Breast epithelium (tissue), 4 donors: ENCODE measurements around the gene PALM3. TPM values are rescaled to one million over a fixed set of nuclear protein-coding genes. Genes with fewer than 3 reads are reported as not detected.
"Not testable (repeated sequence)": the region's sequence is repeated elsewhere in the genome, so short reads cannot be mapped to it uniquely, and the experiment has no call there.

Experiments
- DNase-seq, 2 donors: peaks; one replicate each; pipeline ENCODE4 v3.0.0-alpha.2; 2019; ENCODE audit warnings: low spot score in 2 of 2
- H3K27ac ChIP-seq, 2 donors: fragments of 200-600 bp; sonication (generic) in 1 of 2; one replicate each; pipeline ENCODE4 v1.5.1; 2016 to 2019; ENCODE audit warnings: mild to moderate bottlenecking in 1 of 2
- H3K27me3 ChIP-seq, 2 donors: fragments of 200-600 bp; sonication (generic) in 1 of 2; one replicate each; pipeline versions ENCODE4 v1.5.1 to v1.6.0; 2017 to 2019; ENCODE audit warnings: control low read depth in 1 of 2, mild to moderate bottlenecking in 1 of 2
- H3K36me3 ChIP-seq: fragments of 200-600 bp; one replicate; pipeline ENCODE4 v1.5.1; 2019
- H3K4me1 ChIP-seq, 2 donors: fragments of 200-600 bp; sonication (generic); one replicate each; pipeline ENCODE4 v1.5.1; 2016 to 2019; ENCODE audit warnings: control low read depth in 1 of 2
- H3K4me3 ChIP-seq, 3 donors: fragments of 200-600 bp; sonication (generic); 1 replicate in 2 of 3; 2 replicates in 1 of 3; pipeline ENCODE4 v1.5.1; 2016 to 2019; ENCODE audit warnings: mild to moderate bottlenecking in 3 of 3, moderate library complexity in 2 of 3
- H3K9me3 ChIP-seq, 2 donors: fragments of 200-600 bp; sonication (generic) in 1 of 2; one replicate each; pipeline ENCODE4 v1.5.1; 2016 to 2019; ENCODE audit warnings: control low read depth in 1 of 2
- POLR2A ChIP-seq: fragments of 450-650 bp; IDR thresholded peaks from one replicate; pipeline ENCODE4 v1.6.1; 2016; ENCODE audit warnings: antibody characterized with exemption, mild to moderate bottlenecking, moderate library complexity
- POLR2AphosphoS5 ChIP-seq, 3 donors: sonication (generic); formaldehyde crosslinking; IDR thresholded peaks; one replicate each; pipeline ENCODE4 v1.6.1; 2017; ENCODE audit warnings: antibody characterized with exemption in 3 of 3
- intact Hi-C: fragments of 100-400 bp; cut with DNase I; formaldehyde crosslinking; loops from one replicate; pipeline ENCODE4 v1.15.1; 2023; ENCODE audit warnings: low total_unique reads
- total RNA-seq, 3 donors: library from RNA; depleted of rRNA; stranded (reverse); fragments of >200 nt; gene quantifications; one replicate each; pipeline ENCODE4 v1.1.0, GENCODE V29; 2016
- TF ChIP-seq, protein P1 (sequence below), 3 donors: fragments of 450-650 bp; IDR thresholded peaks; one replicate each; pipeline ENCODE4 v1.5.1; 2016 to 2017; ENCODE audit warnings: antibody characterized with exemption in 3 of 3, mild to moderate bottlenecking in 3 of 3, moderate library complexity in 3 of 3

Gene PALM3
- total RNA-seq, 3 donors from 2014 or later = 2.5 to 3.9 TPM; not detected in 1

DNA sequence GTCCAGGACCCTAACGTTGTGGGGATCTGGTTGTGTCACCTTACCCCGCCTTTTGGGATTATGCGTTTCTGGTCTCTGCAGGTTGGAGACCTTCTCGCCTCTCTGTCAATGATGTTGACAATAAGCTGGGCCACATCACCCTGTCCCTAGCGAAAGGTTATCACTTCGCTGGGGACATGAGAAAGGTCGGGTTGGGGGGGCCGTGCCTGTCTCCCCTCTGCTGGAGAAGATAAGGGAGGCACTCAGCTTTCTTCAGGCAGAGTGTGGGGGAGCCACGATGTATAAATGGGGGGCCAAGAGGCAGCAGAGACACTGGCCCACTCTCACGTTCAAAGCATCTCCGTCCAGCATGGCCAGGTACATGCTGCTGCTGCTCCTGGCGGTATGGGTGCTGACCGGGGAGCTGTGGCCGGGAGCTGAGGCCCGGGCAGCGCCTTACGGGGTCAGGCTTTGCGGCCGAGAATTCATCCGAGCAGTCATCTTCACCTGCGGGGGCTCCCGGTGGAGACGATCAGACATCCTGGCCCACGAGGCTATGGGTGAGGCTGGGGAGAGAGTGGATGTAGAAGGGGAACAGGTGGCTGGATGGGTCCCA, 33.9 kb downstream of the PALM3 start, which contains the start of gene RLN3:
TSS of gene RLN3 (plus strand) at position 293 of the 595 bp plus-strand sequence. CDS start at position 350, 57 bp downstream.
- Histone ChIP-seq H3K4me1 (peaks cover 0 to 4% of the 10 kb centered on the region in 2 donors), H3K27ac (no peak within 1 kb of the TSS), H3K36me3 (no peaks in the 10 kb centered on the region), H3K9me3 (no peaks in the 10 kb centered on the region), H3K27me3 (no peaks in the 10 kb centered on the region), H3K4me3 (no peak within 1 kb of the TSS)
- DNase-seq = no peak
- intact Hi-C loops = no loop called here
- no peak for TF ChIP-seq POLR2AphosphoS5 (IDR thresholded peaks at IDR 0.05)
- TF ChIP-seq, protein P1, sequence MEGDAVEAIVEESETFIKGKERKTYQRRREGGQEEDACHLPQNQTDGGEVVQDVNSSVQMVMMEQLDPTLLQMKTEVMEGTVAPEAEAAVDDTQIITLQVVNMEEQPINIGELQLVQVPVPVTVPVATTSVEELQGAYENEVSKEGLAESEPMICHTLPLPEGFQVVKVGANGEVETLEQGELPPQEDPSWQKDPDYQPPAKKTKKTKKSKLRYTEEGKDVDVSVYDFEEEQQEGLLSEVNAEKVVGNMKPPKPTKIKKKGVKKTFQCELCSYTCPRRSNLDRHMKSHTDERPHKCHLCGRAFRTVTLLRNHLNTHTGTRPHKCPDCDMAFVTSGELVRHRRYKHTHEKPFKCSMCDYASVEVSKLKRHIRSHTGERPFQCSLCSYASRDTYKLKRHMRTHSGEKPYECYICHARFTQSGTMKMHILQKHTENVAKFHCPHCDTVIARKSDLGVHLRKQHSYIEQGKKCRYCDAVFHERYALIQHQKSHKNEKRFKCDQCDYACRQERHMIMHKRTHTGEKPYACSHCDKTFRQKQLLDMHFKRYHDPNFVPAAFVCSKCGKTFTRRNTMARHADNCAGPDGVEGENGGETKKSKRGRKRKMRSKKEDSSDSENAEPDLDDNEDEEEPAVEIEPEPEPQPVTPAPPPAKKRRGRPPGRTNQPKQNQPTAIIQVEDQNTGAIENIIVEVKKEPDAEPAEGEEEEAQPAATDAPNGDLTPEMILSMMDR (IDR thresholded peaks at IDR 0.05) = no peak
- TF ChIP-seq POLR2A = no peak

DNA sequence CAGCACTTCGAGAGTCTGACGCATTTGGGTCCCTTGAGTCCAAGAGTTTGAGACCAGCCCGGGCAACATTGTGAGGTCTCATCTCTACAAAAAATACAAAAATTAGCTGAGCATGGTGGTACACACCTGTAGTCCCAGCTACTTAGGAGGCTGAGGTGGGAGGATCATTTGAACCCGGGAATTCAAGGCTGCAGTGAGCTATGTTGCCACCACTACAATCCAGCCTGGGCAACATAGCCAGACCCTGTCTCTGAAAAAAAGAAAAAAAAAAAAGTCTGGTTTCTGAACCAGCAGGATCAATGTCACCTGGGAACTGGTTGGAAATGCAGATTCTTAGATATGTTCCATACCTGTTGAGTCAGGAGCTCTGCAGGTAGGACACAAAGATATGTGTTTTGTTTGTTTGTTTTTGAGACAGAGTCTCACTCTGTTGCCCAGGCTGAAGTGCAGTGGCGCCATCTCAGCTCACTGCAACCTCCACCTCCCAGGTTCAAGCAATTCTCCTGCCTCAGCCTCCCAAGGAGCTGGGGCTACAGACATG, 35.2 kb downstream of the PALM3 start:
- H3K4me1 ChIP-seq, H3K27me3 ChIP-seq, H3K4me3 ChIP-seq, H3K36me3 ChIP-seq, intact Hi-C loops, DNase-seq, H3K9me3 ChIP-seq, H3K27ac ChIP-seq: not testable (repeated sequence)

DNA sequence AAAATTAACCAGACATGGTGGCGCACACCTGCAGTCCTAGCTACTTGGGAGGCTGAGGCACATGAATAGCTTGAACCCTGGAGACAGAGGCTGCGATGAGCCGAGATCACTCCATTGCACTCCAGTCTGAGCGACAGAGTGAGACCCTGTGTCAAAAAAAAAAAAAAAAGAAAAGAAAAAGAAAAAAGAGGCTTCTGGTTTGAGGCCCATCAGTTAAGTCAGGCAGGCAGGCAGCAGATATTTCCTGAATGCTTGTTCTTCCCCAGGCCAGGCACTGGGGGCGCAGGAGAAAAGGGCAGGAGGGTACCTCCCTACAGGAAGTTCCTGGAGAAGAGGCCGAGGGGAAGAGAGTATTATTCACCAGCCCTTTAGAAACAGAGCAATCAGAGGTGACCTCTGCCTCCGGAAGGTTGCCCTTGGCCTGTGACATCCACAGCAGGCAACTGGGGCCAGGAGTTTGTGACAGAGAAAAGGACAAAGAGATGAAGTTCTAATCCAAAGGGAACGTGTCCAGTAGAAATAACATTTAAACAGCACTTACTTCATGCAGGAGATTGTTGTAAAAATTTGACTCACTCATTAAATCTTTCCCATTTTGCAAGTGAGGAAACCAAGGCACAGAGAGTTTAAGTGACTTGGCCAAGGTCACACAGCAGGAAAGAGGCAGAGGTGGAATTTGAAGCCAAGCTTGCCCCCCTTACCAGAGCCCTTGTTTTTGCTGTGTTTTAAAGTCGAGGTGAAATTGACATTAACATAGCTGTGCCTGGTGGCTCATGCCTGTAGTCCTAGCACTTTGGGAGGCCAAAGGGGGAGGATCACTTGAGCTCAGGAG, 38.3 kb downstream of the PALM3 start:
- no peaks in the 10 kb centered on the region for H3K9me3 ChIP-seq
- peak overlapping the region; percentile 61 to 69 for H3K27ac ChIP-seq
- H3K4me1 ChIP-seq = no peaks in the 10 kb centered on the region
- H3K36me3 ChIP-seq = no peaks in the 10 kb centered on the region
- peak in 1 of 3 donors; percentile 13 for TF ChIP-seq POLR2AphosphoS5 (IDR thresholded peaks at IDR 0.05)
- TF ChIP-seq, protein P1 (IDR thresholded peaks at IDR 0.05) = peak; percentile 36 to 51 (median 37)
- TF ChIP-seq POLR2A = no peak
- no peak overlapping the region for H3K4me3 ChIP-seq
- no peak for DNase-seq
- H3K27me3 ChIP-seq = no peaks in the 10 kb centered on the region
- intact Hi-C loops = no loop called here

DNA sequence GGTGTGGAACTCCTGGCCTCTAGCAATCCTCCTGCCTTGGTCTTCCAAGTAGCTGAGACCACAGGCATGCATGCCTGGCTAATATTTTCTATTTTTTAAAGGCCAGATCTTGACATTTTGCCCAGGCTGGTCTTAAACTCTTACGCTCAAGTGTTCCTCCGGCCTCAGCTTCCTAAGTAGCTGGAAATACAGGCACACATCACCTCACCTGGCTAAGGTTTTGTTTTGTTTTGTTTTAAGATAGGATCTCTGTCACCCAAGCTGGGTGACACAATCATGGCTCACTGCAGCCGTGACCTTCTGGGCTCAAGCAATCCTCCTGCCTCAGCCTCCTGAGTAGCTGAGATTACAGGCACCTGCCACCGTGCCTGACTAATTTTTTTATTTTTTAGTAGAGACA, 39.4 kb downstream of the PALM3 start:
- intact Hi-C loops = no loop called here
- TF ChIP-seq POLR2A = no peak
- TF ChIP-seq, protein P1 (IDR thresholded peaks at IDR 0.05) = no peak
- no peak for TF ChIP-seq POLR2AphosphoS5 (IDR thresholded peaks at IDR 0.05)
- Histone ChIP-seq H3K36me3 (no peaks in the 10 kb centered on the region), H3K27me3 (no peaks in the 10 kb centered on the region), H3K9me3 (no peaks in the 10 kb centered on the region), H3K4me3 (no peak overlapping the region), H3K27ac (peak overlapping the region; percentile 48 to 61), H3K4me1 (no peaks in the 10 kb centered on the region)
- DNase-seq = peak in 1 of 2 donors; percentile 39

DNA sequence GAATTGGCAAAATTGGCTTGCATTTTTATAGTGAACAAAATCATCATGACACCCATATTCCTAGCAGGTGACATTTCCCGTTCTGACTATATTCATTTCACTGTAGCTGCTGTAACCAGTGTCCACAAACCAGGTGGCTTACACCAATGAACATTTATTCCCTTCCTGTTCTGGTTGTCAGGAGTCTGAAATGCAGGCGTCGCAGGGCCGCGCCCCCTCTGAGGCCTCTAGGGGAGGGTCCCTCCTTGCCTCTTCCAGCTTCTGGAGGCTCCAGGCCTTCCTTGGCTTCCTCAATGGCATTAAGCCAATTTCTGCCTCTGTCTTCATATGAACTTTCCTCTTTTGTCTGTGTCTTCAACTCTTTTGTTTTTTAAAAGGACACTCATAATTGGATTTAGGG, 40.4 kb downstream of the PALM3 start:
- no peaks in the 10 kb centered on the region for H3K27me3 ChIP-seq
- peak overlapping the region in 1 of 2 donors; percentile 61 for H3K27ac ChIP-seq
- DNase-seq = no peak
- no peak for TF ChIP-seq POLR2A
- TF ChIP-seq POLR2AphosphoS5 (IDR thresholded peaks at IDR 0.05) = no peak
- TF ChIP-seq, protein P1 (IDR thresholded peaks at IDR 0.05) = no peak
- H3K9me3 ChIP-seq = no peaks in the 10 kb centered on the region
- no peaks in the 10 kb centered on the region for H3K4me1 ChIP-seq
- intact Hi-C loops = no loop called here
- no peak overlapping the region for H3K4me3 ChIP-seq
- no peaks in the 10 kb centered on the region for H3K36me3 ChIP-seq

DNA sequence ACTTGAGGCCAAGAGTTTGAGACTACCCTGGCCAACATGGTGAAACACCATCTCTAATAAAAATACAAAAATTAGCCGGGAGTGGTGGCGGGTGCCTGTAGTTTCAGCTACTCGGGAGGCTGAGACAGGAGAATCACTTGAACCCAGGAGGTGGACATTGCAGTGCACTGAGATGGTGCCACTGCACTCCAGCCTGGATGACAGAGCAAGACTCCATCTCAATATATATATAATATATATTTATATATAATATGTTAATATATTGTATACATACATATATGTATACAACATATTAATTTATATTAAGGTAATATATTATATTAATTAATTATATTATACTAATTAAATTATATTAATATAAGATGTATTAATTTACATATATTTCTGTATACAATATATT, 42.1 kb downstream of the PALM3 start:
- intact Hi-C loops, H3K36me3 ChIP-seq, H3K27me3 ChIP-seq, H3K9me3 ChIP-seq, H3K4me3 ChIP-seq, H3K4me1 ChIP-seq, H3K27ac ChIP-seq, DNase-seq: not testable (repeated sequence)
